Body of pancreas (tissue), 4 donors: ENCODE data around the gene ANKH.

Source experiments
- CTCF ChIP-seq, 7 experiments: fragments of 450-650 bp in 4 of 7; fragments of 200-600 bp in 3 of 7; sonication (generic) in 3 of 7; IDR thresholded peaks; one replicate each; pipeline ENCODE4 v1.5.1; 2016 to 2019; ENCODE audit warnings: antibody characterized with exemption in 7 of 7
- POLR2A ChIP-seq, 3 donors: fragments of 450-650 bp; IDR thresholded peaks; one replicate each; pipeline ENCODE4 v1.6.1; 2016; ENCODE audit warnings: antibody characterized with exemption in 3 of 3, mild to moderate bottlenecking in 2 of 3

GRCh38 chr5:14829396-14829795 lies 42.2 kb downstream of the ANKH start:
- TF ChIP-seq CTCF (IDR thresholded peaks at IDR 0.05) (no peak), POLR2A (IDR thresholded peaks at IDR 0.05) (no peak)
